Measurements from ENCODE around the gene GTPBP2.

GRCh38 chr6:43671801-43672690 is 43.0 kb upstream of the GTPBP2 start:
- TF ChIP-seq CTCF (conservative IDR thresholded peaks at IDR 0.05; ENCODE audit: low read depth in 2 of 2): no peak
- no peak for TF ChIP-seq EZH2 (IDR thresholded peaks at IDR 0.05; ENCODE audit: low read depth, unreplicated experiment)
- TF ChIP-seq ZNF114 (CRISPR knock-in tag; IDR thresholded peaks at IDR 0.05): no peak
- TF ChIP-seq NANOG (IDR thresholded peaks at IDR 0.05; ENCODE audit: borderline replicate concordance): no peak
- no peak for TF ChIP-seq EZH2phosphoT487 (IDR thresholded peaks at IDR 0.05; ENCODE audit: unreplicated experiment)
- no peak for TF ChIP-seq CREB1 (CRISPR knock-in tag; IDR thresholded peaks at IDR 0.05; ENCODE audit: low read depth)
- no peak for TF ChIP-seq POLR2AphosphoS5 (IDR thresholded peaks at IDR 0.05; ENCODE audit: low read depth)
- TF ChIP-seq, protein P1, sequence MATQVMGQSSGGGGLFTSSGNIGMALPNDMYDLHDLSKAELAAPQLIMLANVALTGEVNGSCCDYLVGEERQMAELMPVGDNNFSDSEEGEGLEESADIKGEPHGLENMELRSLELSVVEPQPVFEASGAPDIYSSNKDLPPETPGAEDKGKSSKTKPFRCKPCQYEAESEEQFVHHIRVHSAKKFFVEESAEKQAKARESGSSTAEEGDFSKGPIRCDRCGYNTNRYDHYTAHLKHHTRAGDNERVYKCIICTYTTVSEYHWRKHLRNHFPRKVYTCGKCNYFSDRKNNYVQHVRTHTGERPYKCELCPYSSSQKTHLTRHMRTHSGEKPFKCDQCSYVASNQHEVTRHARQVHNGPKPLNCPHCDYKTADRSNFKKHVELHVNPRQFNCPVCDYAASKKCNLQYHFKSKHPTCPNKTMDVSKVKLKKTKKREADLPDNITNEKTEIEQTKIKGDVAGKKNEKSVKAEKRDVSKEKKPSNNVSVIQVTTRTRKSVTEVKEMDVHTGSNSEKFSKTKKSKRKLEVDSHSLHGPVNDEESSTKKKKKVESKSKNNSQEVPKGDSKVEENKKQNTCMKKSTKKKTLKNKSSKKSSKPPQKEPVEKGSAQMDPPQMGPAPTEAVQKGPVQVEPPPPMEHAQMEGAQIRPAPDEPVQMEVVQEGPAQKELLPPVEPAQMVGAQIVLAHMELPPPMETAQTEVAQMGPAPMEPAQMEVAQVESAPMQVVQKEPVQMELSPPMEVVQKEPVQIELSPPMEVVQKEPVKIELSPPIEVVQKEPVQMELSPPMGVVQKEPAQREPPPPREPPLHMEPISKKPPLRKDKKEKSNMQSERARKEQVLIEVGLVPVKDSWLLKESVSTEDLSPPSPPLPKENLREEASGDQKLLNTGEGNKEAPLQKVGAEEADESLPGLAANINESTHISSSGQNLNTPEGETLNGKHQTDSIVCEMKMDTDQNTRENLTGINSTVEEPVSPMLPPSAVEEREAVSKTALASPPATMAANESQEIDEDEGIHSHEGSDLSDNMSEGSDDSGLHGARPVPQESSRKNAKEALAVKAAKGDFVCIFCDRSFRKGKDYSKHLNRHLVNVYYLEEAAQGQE (IDR thresholded peaks at IDR 0.05; ENCODE audit: unreplicated experiment): no peak
- no peak for TF ChIP-seq JUNB (IDR thresholded peaks at IDR 0.05; ENCODE audit: unreplicated experiment)
